ENCODE measurements around the gene HCST.
"Not testable (repeated sequence)": the region's sequence is repeated elsewhere in the genome, so short reads cannot be mapped to it uniquely, and the experiment has no call there.

The HCST gene

GRCh38 chr19:35904311-35905068, 2.2 kb downstream of the HCST start:
- ATAC-seq = no peak

- ATAC-seq = no peak
Observed at GRCh38 chr19:35905178-35905727, 2.9 kb downstream of the HCST start.

- ATAC-seq = no peak
Observed at GRCh38 chr19:35907377-35907745, 5.0 kb downstream of the HCST start.

- no peak for ATAC-seq
Observed at GRCh38 chr19:35908010-35908441, 5.7 kb downstream of the HCST start, which contains the start of gene TYROBP. Gene TYROBP (minus strand): TSS chr19:35908295. CDS start chr19:35908228, 67 bp downstream.

GRCh38 chr19:35908973-35909683, 6.8 kb downstream of the HCST start:
- peak in 1 of 2 donors; percentile 46 for ATAC-seq

- ATAC-seq = no peak
Observed at GRCh38 chr19:35909684-35910035, 7.3 kb downstream of the HCST start.

- not testable (repeated sequence) for ATAC-seq
Observed at GRCh38 chr19:35910355-35910754, 8.0 kb downstream of the HCST start.

GRCh38 chr19:35911173-35911572, 8.8 kb downstream of the HCST start:
- no peak for ATAC-seq

GRCh38 chr19:35911790-35912189, 9.5 kb downstream of the HCST start:
- no peak for ATAC-seq

- ATAC-seq = peak; percentile 64 to 69
Observed at GRCh38 chr19:35913589-35913988, 11.3 kb downstream of the HCST start.

- peak in 1 of 2 donors; percentile 42 for ATAC-seq
Observed at GRCh38 chr19:35915443-35915842, 13.1 kb downstream of the HCST start.

- ATAC-seq = no peak
Observed at GRCh38 chr19:35919306-35919705, 17.0 kb downstream of the HCST start.

GRCh38 chr19:35921012-35921411, 18.7 kb downstream of the HCST start:
- ATAC-seq = no peak

- no peak for ATAC-seq
Observed at GRCh38 chr19:35925501-35925900, 23.2 kb downstream of the HCST start.

GRCh38 chr19:35928507-35928906, 26.2 kb downstream of the HCST start:
- no peak for ATAC-seq

GRCh38 chr19:35929876-35930275, 27.5 kb downstream of the HCST start:
- no peak for ATAC-seq

GRCh38 chr19:35931161-35931873, 29.0 kb downstream of the HCST start:
- peak; percentile 98 to 99 for ATAC-seq

GRCh38 chr19:35931874-35932202, 29.5 kb downstream of the HCST start:
- ATAC-seq = peak in 1 of 2 donors; percentile 3

- ATAC-seq = no peak
Observed at GRCh38 chr19:35932291-35932936, 30.1 kb downstream of the HCST start.

- ATAC-seq = peak in 1 of 2 donors; percentile 8
Observed at GRCh38 chr19:35935911-35936737, 33.8 kb downstream of the HCST start, which contains the start of gene LRFN3. Gene LRFN3 (plus strand): TSS chr19:35936374. CDS start chr19:35939426, 3,052 bp downstream.

- ATAC-seq = no peak
Observed at GRCh38 chr19:35936738-35937268, 34.5 kb downstream of the HCST start.

Measured in activated CD4-positive, CD25-positive, alpha-beta regulatory T cell treated with anti-CD3 and anti-CD28 coated beads, Interleukin-2, amount 50 U/mL, for 24 hours (primary cell).